Measurements from ENCODE around the gene CAMK2D.

The CAMK2D gene

DNA sequence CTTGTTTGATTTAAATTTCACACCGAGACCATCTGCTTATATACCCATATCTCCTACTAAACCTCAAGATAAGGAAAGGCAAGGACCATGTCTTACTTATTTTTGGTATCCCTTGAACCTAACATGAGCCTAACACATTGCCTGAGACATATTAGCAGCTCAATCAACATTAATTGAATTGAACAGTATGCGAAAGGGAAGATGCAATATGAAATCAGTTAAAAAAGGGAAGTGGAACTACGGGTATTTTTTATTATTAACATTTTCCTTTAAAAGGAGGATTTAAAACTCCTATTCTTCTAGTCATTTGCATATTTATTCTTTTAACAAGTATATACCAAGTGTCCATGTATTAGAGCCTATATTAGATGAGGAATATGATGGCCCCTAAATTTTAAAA, 197.0 kb downstream of the CAMK2D start:
- DNase-seq (ENCODE audit: low read depth): no peak

- DNase-seq (ENCODE audit: low read depth): no peak
These were observed 197.7 kb downstream of the CAMK2D start for GRCh38 chr4:113563691-113564378.

DNA sequence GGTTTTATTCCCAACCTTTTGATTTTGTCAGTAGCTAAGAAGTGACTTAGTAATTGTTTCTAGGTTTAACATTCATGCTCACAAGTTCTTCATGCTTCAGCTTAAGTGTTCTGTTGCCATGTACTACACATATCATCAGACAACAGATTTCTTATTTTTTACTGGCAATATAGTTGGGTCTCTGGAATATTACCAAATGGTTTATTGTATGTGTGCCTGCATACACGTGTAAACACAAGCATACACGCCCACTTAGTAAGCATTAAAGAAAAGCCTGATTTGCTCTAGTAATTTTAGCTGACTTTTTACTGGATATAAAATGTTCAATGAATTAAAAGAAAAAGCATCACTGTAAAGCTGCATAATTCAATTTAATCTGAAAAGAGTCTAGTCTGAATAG, 199.8 kb downstream of the CAMK2D start:
- DNase-seq (ENCODE audit: low read depth): no peak

DNA sequence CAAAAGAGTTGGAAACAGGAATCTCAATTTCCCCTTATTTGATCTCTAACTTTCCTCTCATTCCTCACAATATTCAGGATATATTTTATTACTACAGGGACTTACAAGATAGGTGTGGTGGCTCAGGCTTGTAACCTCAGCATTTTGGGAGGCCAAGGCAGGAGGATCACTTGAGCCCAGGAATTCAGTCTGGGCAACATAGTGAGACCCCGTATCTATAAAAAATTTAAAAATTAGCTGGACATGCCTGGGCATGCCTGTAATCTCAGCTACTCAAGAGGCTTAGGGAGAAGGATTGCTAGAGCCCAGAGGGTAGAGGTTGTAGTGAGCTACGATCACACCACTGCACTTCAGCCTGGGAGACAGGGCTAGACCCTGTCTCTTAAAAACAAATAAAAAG, 200.4 kb downstream of the CAMK2D start:
- DNase-seq (ENCODE audit: low read depth): no peak

DNA sequence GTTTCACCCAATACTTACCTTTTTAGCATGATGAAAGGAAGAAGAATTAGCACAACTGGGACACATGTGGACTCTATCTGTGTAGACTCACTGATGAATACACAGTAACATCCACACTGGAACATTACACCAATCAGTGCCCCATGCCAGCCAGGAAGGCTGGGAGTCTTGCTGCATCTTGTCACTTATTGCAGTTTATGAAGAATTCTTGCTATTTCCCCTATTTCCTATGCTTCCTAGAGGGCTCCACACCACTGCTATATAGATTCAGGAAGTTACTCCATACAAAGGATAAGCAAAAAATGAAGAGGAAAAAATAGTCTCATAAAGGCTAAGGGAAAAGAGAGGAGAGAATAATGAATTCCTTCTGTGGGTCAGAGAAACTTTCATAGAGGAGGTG, 201.0 kb downstream of the CAMK2D start:
- DNase-seq (ENCODE audit: low read depth): no peak

GRCh38 chr4:113559947-113560346, 201.6 kb downstream of the CAMK2D start:
- DNase-seq (ENCODE audit: low read depth): no peak

GRCh38 chr4:113556382-113557134, 205.0 kb downstream of the CAMK2D start:
- no peak for DNase-seq (ENCODE audit: low read depth)

DNA sequence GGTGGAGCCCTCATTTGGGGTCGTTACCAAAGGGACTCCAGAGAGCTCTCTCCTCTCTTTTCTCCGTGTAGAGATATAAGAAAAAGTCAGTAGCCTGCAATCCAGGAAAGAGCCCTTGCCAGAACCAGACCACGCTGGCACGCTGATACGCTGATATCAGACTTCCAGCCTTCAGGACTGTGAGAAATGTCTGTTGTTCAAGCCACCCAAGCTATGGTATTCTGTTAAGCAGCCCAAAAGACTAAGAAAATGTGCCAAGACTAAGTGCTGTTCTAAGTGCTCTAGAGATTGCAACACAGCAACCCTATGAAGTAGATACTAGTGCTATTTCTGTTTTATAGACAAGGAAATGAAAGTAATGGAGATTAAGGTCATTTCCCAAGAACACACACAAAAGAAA, 205.7 kb downstream of the CAMK2D start:
- DNase-seq (ENCODE audit: low read depth): no peak

DNA sequence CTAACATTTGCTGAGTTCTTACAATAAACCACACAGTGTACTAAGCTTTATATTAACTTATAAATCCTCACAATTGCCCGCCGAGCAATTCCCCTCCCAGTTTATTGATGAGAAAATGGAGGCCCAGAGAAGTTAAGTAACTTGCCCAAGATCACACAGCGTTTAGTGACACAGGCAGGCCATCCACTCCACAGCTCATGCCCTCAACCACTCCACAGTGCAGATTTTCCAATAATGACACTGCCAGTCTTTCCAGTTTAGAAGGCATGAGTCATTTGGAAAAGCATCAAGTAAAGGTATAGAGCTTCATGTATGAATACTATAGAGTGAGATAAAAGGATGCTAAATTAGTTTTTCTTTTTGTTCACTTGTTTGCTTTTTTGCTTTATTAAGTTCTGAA, 208.5 kb downstream of the CAMK2D start:
- no peak for DNase-seq (ENCODE audit: low read depth)

- DNase-seq (ENCODE audit: low read depth): no peak
These were observed 211.0 kb downstream of the CAMK2D start for GRCh38 chr4:113550510-113550909.

- no peak for DNase-seq (ENCODE audit: low read depth)
These were observed 213.2 kb downstream of the CAMK2D start for GRCh38 chr4:113548303-113548702.

- DNase-seq (ENCODE audit: low read depth): peak; percentile 91
These were observed 214.0 kb downstream of the CAMK2D start for GRCh38 chr4:113547487-113548042.

- DNase-seq (ENCODE audit: low read depth): no peak
These were observed 219.6 kb downstream of the CAMK2D start for GRCh38 chr4:113541933-113542332.

DNA sequence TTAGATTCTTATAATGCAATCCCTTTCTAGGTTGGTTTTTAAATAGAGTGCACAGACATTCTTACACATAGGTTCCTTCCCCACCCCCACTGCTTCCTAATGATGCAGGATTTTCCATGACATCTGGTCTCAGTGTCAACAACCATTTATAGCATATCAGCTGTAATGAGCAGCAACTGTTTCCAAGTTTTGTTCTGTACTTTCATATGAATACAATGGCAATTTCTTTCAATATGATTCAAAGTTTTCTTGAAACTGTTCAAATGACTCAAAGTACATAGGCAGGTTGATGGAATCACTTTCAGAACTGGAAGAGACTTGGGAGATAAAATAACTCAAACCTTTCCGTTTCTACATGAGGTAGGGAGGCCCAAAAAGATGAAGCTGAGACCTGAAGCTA, 220.7 kb downstream of the CAMK2D start:
- DNase-seq (ENCODE audit: low read depth): no peak

DNA sequence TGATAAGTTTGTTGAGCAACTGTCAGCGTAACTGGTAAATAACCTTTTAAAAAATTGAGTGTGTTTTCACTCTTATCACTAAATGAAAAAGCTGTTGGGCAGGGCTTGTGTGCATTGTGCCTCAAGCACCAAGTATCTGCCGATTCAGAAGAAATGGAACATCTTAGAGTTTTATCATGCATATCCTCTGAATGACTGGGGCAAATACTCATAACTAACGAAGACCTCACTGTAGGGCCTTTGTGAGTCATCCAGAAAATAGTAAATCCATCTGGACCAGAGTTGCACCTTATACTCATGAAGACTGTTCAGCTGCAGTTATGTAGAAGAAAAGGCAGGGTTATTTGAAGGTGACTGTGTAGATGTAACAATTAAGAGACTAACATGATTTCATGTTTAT, 222.1 kb downstream of the CAMK2D start:
- DNase-seq (ENCODE audit: low read depth): peak; percentile 56

- no peak for DNase-seq (ENCODE audit: low read depth)
These were observed 223.9 kb downstream of the CAMK2D start for GRCh38 chr4:113537628-113538027.

GRCh38 chr4:113537203-113537602, 224.3 kb downstream of the CAMK2D start:
- no peak for DNase-seq (ENCODE audit: low read depth)

- no peak for DNase-seq (ENCODE audit: low read depth)
These were observed 226.8 kb downstream of the CAMK2D start for GRCh38 chr4:113534711-113535110.

DNA sequence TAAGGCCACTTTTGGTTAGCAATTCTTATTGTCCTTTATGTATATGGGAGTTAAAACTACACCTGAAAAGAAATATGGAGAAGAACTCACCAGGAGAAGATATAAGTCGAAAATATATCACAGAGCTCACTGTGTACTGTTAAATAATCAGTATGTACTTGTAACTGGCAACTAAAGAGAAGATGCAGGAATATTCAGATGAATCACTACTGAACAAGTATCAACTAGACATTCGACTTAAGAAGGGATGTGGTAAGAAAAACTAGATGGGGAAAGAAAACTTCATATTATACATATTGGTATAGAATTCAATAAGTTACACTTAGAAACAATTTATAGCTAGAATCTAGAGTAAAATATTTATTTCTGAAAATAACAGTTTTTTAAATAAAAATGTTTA, 230.0 kb downstream of the CAMK2D start:
- DNase-seq (ENCODE audit: low read depth): no peak

- DNase-seq (ENCODE audit: low read depth): no peak
These were observed 233.1 kb downstream of the CAMK2D start for GRCh38 chr4:113528395-113528794.

DNA sequence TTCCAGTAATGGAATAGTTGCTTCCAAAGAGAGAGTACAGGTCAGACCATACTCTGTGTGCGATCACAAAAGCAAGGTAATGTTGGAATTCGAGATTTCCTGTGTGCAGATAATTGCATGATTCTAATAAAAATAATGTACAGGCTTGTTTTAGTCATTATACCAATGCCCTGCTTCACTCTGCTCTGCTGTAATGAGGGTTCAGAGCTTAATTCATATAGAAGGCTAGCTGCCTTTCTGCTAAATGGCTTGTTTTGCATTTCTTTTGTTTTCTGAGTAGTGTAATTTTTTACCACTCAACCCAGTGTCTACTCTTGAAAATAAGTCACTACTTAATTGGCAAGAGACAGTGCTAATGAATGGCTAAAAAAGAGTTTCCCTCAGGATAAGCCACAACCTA, 236.0 kb downstream of the CAMK2D start:
- DNase-seq (ENCODE audit: low read depth): no peak

DNA sequence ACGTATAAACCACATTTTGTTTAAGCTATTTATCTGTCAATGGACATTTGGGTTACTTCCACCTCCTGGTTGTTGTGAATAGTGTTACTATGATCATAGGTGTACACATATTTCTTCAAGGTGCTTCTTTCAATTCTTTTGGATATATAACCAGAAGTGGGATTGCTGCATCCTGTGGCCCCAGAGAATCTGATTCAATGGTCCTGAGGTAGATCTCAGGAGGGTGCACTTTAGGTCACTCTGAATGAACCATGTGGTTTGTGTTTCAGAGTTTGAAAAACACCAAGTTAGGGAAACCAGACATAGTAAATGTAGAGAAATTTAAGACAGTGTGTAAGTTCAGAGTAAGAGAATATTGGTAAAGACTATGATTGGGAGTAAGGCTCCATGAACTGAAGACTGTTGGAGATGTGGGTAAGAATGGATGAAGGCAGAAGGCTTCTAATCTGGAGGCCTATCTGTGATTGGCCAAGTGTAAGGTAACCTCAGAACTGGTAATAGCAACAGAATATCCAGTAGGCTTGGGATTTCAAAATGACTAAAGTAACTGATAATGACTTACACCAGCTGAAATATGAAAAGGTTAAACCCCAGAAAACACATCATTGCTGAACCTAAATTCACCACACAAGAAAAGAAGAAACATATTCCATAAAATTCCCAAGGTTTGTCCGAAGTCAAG, 236.9 kb downstream of the CAMK2D start:
- DNase-seq (ENCODE audit: low read depth): no peak

DNA sequence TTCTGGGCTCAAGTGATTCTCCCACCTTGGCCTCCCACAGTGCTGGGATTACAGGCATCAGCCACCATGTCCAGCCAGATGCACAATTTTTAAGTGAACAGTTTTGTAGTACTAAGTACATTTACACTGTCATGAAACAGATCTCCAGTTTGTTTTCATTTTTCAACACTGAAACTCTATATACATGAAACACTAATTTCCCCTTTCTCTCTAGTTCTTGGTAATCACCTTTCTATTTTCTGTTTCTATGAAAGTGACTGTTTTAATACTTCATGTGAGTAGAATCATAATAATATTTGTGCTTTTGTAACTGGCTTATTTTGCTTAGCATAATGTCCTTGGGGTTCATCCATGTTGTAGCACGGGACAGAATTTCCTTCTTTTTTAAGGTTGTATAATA, 237.4 kb downstream of the CAMK2D start:
- DNase-seq (ENCODE audit: low read depth): no peak

Data from GM04503 (cell line).